Activated CD8-positive, alpha-beta memory T cell treated with anti-CD3 and anti-CD28 coated beads, Interleukin-2, amount 50 U/mL, for 24 hours (primary cell): ENCODE results near the gene ASPN.
"Not testable (repeated sequence)": the region's sequence is repeated elsewhere in the genome, so short reads cannot be mapped to it uniquely, and the experiment has no call there.

Experiments
- DNase-seq: peaks from one replicate; pipeline ENCODE4 v3.0.0-alpha.2; 2020; ENCODE audit errors: extremely low read depth

The ASPN gene

DNA sequence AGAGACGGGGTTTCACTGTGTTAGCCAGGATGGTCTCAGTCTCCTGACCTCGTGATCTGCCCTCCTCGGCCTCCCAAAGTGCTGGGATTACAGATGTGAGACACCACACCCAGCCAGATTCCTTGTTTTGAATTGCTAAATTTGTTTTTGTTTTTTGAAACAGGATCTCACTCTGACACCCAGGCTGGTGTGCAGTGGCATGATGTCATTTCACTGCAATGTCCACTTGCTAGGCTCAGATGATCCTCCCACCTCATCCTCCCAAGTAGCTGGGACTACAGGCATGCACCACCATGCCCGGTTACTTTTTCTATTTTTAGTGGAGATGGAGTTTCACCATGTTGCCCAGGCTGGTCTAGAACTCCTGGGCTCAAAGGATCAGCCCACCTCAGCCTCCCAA is 71.1 kb downstream of the ASPN start:
- not testable (repeated sequence) for DNase-seq

DNA sequence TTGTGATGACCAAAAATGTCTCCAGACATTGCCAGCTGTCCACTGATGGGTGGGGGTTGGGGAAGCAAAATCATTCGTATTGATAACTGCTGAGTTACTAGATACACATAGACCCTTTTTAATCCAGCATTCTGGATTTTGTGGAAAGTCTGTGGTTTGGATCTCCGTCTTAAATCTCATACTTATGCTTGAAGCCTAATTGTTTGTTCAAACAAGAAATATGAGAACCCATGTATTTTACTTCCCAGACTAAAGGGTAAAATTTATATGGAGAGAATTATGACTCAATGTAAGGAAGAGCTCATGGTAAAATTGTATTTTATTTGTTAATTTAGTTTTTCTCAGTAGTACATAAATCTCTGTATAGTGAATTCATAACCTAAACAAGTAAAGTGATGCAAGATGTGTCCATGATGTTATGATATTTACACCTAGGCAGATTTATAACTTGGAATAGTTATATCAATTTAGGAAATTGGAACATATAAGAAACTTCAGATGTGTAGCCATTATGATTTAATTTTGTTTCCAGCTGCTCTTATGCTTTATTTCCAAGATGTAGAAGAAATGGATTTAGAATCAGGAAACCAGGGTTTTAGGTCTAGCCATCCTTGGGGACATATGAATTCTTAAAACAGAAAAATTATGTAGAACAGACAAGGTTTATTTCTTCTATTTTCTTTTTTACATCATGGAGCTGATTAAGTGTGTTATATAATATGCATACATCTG is 73.4 kb downstream of the ASPN start:
- DNase-seq, result no peak

DNA sequence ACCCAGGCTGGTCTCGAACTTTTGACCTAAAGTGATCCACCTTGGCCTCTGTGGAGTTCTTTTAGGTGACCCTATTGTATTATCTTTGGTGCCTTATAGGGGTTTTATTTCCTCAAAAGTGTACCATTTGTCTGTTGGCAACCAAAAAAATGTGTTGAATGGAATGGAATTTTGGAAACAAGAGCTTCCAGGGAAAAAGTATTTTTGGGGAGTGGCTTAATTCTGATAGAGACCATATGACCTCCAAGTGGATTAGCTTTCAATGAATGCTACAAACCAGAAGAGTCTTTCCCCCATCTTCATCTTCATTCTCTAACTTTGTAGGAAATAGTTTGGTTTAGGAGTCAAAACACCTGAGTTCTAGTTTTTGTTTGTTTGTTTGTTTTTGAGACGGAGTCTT is 74.5 kb downstream of the ASPN start:
- no peak for DNase-seq

DNA sequence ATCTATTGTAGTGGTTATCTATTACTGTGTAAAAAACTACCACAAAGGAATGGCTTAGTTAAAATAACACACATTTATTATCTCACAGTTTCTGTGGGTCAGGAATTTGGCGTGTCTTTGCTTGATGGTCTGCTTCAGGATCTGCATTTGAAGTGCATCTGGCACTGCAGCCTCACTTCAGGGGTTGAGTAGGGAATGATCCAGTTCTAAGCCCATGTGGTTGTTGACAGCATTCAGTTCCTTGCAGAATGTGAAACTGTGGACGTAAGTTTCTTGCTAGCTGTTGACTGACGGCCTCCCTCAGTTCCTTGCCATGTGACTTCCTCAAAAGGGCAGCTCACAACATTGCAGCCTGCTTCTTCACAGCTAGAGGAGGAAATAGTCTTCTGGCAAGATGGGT is 75.8 kb downstream of the ASPN start:
- DNase-seq, result no peak
